Dedifferentiated amniotic fluid mesenchymal stem cell (primary cell): ENCODE results near the gene CDH26.

ENCODE experiments used
- DNase-seq: peaks from one replicate; pipeline ENCODE4 v3.0.0-alpha.2; 2016; ENCODE audit errors: extremely low spot score

The CDH26 gene

GRCh38 chr20:60013296-60014139, 55.3 kb downstream of the CDH26 start:
- no peak for DNase-seq

- DNase-seq = no peak
Observed at GRCh38 chr20:60016406-60016805, 58.2 kb downstream of the CDH26 start.

GRCh38 chr20:60020251-60020650, 62.0 kb downstream of the CDH26 start:
- DNase-seq = no peak

- no peak for DNase-seq
Observed at GRCh38 chr20:60021104-60021503, 62.9 kb downstream of the CDH26 start.

GRCh38 chr20:60022849-60023248, 64.6 kb downstream of the CDH26 start:
- no peak for DNase-seq

GRCh38 chr20:60024245-60024644, 66.0 kb downstream of the CDH26 start:
- DNase-seq = no peak

GRCh38 chr20:60024801-60025200, 66.6 kb downstream of the CDH26 start:
- no peak for DNase-seq

GRCh38 chr20:60026010-60026409, 67.8 kb downstream of the CDH26 start:
- no peak for DNase-seq

GRCh38 chr20:60030471-60030870, 72.2 kb downstream of the CDH26 start:
- DNase-seq = no peak

GRCh38 chr20:60031107-60031506, 72.9 kb downstream of the CDH26 start:
- no peak for DNase-seq

GRCh38 chr20:60034231-60035110, 76.2 kb downstream of the CDH26 start:
- no peak for DNase-seq

- DNase-seq = no peak
Observed at GRCh38 chr20:60035486-60035885, 77.3 kb downstream of the CDH26 start.

GRCh38 chr20:60036346-60036745, 78.1 kb downstream of the CDH26 start:
- DNase-seq = no peak

GRCh38 chr20:60036746-60037499, 78.7 kb downstream of the CDH26 start:
- DNase-seq = no peak

- no peak for DNase-seq
Observed at GRCh38 chr20:60038400-60039008, 80.3 kb downstream of the CDH26 start.

GRCh38 chr20:60039526-60039925, 81.3 kb downstream of the CDH26 start:
- no peak for DNase-seq

- DNase-seq = no peak
Observed at GRCh38 chr20:60040471-60041162, 82.4 kb downstream of the CDH26 start.

GRCh38 chr20:60041436-60042165, 83.4 kb downstream of the CDH26 start:
- peak; percentile 43 for DNase-seq

- no peak for DNase-seq
Observed at GRCh38 chr20:60043435-60043834, 85.2 kb downstream of the CDH26 start.

GRCh38 chr20:60046011-60046413, 87.8 kb downstream of the CDH26 start:
- no peak for DNase-seq
